OCI-LY7 (cell line): ENCODE data around the gene RALB.

ENCODE experiments used
- CTCF ChIP-seq: fragments of 200-600 bp; sonication (generic); conservative IDR thresholded peaks from 2 replicates; pipeline ENCODE4 v1.5.1; 2014; ENCODE audit warnings: mild to moderate bottlenecking, antibody characterized with exemption, low read length, moderate library complexity, mixed read lengths
- EZH2phosphoT487 ChIP-seq: fragments of 200-600 bp; sonication (generic); IDR thresholded peaks from 2 replicates; pipeline ENCODE4 v1.6.1; 2018; ENCODE audit warnings: low read depth, borderline replicate concordance, mild to moderate bottlenecking, mixed run types, antibody characterized with exemption, low read length, moderate library complexity, mixed read lengths

DNA sequence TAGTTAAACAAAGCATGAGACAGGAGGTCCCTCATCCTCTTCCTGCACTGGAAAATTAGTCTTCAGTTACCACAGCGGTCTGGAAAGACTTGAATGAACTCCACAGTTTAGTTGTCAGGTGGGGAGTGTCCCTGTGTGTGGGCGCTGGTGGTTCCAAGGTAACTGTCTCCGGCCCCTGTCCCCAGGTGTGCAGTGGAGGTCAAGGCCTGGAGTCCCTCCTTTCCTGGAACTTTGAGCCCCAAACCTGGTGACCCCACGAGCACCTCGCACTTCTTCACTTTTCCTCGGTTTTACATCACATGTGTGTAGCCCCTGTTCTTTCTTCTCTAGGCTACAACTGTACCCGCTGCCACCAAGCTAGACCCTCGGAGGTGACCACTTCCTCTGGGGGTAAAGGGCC, 65.3 kb downstream of the RALB start:
- TF ChIP-seq CTCF (no peak), EZH2phosphoT487 (no peak)
